Measurements from ENCODE around the gene ANKRD27.

- TF ChIP-seq, protein P1, sequence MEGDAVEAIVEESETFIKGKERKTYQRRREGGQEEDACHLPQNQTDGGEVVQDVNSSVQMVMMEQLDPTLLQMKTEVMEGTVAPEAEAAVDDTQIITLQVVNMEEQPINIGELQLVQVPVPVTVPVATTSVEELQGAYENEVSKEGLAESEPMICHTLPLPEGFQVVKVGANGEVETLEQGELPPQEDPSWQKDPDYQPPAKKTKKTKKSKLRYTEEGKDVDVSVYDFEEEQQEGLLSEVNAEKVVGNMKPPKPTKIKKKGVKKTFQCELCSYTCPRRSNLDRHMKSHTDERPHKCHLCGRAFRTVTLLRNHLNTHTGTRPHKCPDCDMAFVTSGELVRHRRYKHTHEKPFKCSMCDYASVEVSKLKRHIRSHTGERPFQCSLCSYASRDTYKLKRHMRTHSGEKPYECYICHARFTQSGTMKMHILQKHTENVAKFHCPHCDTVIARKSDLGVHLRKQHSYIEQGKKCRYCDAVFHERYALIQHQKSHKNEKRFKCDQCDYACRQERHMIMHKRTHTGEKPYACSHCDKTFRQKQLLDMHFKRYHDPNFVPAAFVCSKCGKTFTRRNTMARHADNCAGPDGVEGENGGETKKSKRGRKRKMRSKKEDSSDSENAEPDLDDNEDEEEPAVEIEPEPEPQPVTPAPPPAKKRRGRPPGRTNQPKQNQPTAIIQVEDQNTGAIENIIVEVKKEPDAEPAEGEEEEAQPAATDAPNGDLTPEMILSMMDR (IDR thresholded peaks at IDR 0.05) = no peak
- TF ChIP-seq POLR2A (IDR thresholded peaks at IDR 0.05) = no peak
These were observed 48.0 kb downstream of the ANKRD27 start for GRCh38 chr19:32626969-32627368.

Measured in Peyer's patch (tissue), 4 donors.